Keratinocyte (primary cell): ENCODE data around the gene KRCC1.

Experiments
- EZH2 ChIP-seq: IDR thresholded peaks from one replicate; pipeline ENCODE4 v1.6.1; 2012; ENCODE audit warnings: inconsistent platforms, mild to moderate bottlenecking, low read length, moderate library complexity
- TF ChIP-seq, protein P1 (sequence below), 3 experiments: IDR thresholded peaks in 1 of 3; conservative IDR thresholded peaks in 1 of 3; optimal IDR thresholded peaks in 1 of 3; 2 replicates in 2 of 3; 3 replicates in 1 of 3; pipeline versions ENCODE3 to v1.5.1; 2011; ENCODE audit warnings: low read length in 3 of 3, mild to moderate bottlenecking in 3 of 3, moderate library complexity in 2 of 3, control low read depth in 1 of 3, inconsistent platforms in 1 of 3; ENCODE audit not compliant: insufficient read depth in 2 of 3; ENCODE audit errors: extremely low read depth in 1 of 3

DNA sequence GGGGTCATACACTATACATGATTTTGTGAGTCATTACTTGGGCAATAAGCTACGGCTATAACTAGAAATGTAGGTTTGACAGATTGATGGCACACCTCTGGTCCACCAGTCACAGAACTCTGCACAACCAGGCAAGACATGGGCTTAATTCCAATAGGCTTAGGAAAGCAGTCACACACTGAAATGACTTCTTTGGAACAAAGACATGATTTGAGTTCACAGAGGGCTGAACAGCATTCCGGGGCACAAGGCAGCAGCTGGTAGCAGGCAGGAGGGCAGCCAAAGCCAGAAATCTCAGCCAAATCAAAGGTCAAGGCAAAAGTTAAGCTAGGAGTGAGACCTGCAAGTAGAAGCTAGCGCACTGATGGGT lies 44.9 kb upstream of the KRCC1 start:
- TF ChIP-seq, protein P1, sequence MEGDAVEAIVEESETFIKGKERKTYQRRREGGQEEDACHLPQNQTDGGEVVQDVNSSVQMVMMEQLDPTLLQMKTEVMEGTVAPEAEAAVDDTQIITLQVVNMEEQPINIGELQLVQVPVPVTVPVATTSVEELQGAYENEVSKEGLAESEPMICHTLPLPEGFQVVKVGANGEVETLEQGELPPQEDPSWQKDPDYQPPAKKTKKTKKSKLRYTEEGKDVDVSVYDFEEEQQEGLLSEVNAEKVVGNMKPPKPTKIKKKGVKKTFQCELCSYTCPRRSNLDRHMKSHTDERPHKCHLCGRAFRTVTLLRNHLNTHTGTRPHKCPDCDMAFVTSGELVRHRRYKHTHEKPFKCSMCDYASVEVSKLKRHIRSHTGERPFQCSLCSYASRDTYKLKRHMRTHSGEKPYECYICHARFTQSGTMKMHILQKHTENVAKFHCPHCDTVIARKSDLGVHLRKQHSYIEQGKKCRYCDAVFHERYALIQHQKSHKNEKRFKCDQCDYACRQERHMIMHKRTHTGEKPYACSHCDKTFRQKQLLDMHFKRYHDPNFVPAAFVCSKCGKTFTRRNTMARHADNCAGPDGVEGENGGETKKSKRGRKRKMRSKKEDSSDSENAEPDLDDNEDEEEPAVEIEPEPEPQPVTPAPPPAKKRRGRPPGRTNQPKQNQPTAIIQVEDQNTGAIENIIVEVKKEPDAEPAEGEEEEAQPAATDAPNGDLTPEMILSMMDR (optimal IDR thresholded peaks at IDR 0.05 in 1 of 3, IDR thresholded peaks at IDR 0.05 in 1 of 3, conservative IDR thresholded peaks at IDR 0.05 in 1 of 3; ENCODE audit: extremely low read depth in 1 of 3, insufficient read depth in 2 of 3, low read length in 3 of 3) = no peak
- TF ChIP-seq EZH2 = no peak
